ENCODE results near the gene NMB.

The NMB gene

GRCh38 chr15:84621358-84621979, 36.5 kb downstream of the NMB start:
- in situ Hi-C loops (cut with HindIII; ENCODE audit: low sequenced_read_pairs): no loop called here

- in situ Hi-C loops (cut with HindIII; ENCODE audit: low sequenced_read_pairs): no loop called here
Measured at GRCh38 chr15:84620626-84621025, 37.4 kb downstream of the NMB start.

DNA sequence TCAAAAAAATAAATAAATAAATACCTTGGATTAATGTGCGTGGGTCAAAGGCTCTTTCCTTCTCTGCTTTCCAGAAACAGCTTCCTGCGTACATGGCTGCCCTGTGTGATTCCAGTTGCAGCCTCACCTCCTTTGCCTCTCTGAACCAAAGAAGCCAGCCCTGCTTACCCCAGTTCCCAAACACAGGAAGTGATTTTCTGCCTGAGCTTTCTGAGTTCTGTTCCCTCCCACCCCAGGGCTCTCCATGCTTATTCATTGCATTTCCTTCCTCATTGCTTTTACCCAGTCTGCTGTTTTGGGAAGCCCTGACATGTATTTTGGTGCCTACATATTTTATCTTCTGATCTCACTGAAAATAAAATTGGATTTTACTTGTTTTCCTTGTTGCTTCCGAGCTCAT, 41.8 kb downstream of the NMB start:
- in situ Hi-C loops (cut with HindIII; ENCODE audit: low sequenced_read_pairs): no loop called here

GRCh38 chr15:84611631-84612030, 46.4 kb downstream of the NMB start:
- in situ Hi-C loops (cut with HindIII; ENCODE audit: low sequenced_read_pairs): no loop called here

- in situ Hi-C loops (cut with HindIII; ENCODE audit: low sequenced_read_pairs): no loop called here
Measured at GRCh38 chr15:84609818-84610525, 48.0 kb downstream of the NMB start.

GRCh38 chr15:84608707-84609284, 49.2 kb downstream of the NMB start:
- in situ Hi-C loops (cut with HindIII; ENCODE audit: low sequenced_read_pairs): no loop called here

GRCh38 chr15:84606653-84607120, 51.3 kb downstream of the NMB start:
- in situ Hi-C loops (cut with HindIII; ENCODE audit: low sequenced_read_pairs): no loop called here

DNA sequence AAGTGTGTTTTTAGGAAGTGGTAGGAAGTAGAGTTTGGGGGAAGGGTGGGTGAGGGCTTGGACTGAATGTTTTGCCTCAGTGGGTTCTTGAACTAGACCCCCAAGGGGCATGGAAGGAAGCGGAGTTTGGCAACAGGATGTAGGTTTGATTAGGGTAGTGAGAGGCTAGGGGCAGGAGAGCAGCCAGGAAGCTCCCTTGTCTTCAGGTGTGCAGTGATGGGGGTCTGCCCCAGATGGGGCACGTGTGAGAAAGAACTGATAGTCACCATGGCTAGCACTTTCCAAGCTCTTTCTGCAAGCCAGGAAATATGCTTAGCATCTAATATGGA, 52.5 kb downstream of the NMB start:
- in situ Hi-C loops (cut with HindIII; ENCODE audit: low sequenced_read_pairs): no loop called here

Data from endothelial cell of hepatic sinusoid (primary cell).